Measurements from ENCODE around the gene CCR3.

DNA sequence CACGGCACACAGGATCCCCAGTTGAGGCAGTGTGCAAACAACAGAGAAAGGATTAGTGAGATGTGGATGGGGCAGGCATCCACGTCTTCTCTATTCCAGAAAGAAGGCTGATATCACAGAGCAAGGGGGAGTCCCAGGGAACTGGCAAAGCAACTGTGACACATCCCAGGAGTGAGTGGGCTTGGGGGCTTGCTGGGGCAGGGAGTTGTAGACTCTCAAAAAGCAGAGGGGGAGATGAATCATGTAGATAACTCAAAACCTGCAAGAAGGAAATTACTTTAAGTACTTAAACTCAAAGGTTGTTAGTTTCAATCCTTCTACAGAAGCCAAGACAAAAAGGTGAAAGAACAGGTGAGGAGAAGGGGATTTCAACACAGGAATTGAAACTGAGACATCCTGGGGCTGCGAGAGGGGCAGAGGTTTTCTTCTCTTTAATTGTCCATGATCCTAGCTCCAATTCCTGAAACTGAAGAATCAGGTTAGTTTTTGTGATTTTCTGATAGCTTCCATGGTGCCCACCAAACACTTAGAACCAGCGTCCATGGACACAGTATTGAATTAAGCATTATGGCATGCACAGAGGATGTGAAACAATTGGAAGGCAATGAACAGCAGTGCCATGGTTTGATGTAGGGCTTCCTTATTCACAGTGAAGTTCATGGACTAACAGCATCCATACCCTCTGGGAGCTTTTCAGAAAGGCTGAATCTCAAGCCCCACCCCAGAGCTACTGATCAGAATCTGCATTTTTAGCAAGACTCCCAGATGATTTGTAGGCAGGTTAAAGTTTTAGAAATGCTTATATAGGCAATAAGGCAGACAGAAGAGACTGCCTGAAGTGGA, 52.0 kb downstream of the CCR3 start:
- TF ChIP-seq, protein P1, sequence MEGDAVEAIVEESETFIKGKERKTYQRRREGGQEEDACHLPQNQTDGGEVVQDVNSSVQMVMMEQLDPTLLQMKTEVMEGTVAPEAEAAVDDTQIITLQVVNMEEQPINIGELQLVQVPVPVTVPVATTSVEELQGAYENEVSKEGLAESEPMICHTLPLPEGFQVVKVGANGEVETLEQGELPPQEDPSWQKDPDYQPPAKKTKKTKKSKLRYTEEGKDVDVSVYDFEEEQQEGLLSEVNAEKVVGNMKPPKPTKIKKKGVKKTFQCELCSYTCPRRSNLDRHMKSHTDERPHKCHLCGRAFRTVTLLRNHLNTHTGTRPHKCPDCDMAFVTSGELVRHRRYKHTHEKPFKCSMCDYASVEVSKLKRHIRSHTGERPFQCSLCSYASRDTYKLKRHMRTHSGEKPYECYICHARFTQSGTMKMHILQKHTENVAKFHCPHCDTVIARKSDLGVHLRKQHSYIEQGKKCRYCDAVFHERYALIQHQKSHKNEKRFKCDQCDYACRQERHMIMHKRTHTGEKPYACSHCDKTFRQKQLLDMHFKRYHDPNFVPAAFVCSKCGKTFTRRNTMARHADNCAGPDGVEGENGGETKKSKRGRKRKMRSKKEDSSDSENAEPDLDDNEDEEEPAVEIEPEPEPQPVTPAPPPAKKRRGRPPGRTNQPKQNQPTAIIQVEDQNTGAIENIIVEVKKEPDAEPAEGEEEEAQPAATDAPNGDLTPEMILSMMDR (IDR thresholded peaks at IDR 0.05; ENCODE audit: borderline replicate concordance, extremely low read depth, low read length, poor library complexity, severe bottlenecking): no peak
- no peak for TF ChIP-seq EZH2 (IDR thresholded peaks at IDR 0.05; ENCODE audit: borderline replicate concordance, low read depth, low read length, severe bottlenecking)

Data from DND-41 (cell line).